Thyroid gland (tissue), 4 donors: ENCODE measurements around the gene PRELID1.

Source experiments
- POLR2A ChIP-seq, 2 donors: fragments of 450-650 bp; IDR thresholded peaks; one replicate each; pipeline ENCODE4 v1.6.1; 2017; ENCODE audit warnings: antibody characterized with exemption in 2 of 2, mild to moderate bottlenecking in 2 of 2, moderate library complexity in 1 of 2
- TF ChIP-seq, protein P1 (sequence below), 6 experiments: fragments of 200-600 bp in 3 of 6; fragments of 450-650 bp in 3 of 6; sonication (generic) in 3 of 6; IDR thresholded peaks; one replicate each; pipeline ENCODE4 v1.5.1; 2016 to 2019; ENCODE audit warnings: antibody characterized with exemption in 6 of 6, mild to moderate bottlenecking in 2 of 6, inconsistent platforms in 1 of 6, moderate library complexity in 1 of 6

DNA sequence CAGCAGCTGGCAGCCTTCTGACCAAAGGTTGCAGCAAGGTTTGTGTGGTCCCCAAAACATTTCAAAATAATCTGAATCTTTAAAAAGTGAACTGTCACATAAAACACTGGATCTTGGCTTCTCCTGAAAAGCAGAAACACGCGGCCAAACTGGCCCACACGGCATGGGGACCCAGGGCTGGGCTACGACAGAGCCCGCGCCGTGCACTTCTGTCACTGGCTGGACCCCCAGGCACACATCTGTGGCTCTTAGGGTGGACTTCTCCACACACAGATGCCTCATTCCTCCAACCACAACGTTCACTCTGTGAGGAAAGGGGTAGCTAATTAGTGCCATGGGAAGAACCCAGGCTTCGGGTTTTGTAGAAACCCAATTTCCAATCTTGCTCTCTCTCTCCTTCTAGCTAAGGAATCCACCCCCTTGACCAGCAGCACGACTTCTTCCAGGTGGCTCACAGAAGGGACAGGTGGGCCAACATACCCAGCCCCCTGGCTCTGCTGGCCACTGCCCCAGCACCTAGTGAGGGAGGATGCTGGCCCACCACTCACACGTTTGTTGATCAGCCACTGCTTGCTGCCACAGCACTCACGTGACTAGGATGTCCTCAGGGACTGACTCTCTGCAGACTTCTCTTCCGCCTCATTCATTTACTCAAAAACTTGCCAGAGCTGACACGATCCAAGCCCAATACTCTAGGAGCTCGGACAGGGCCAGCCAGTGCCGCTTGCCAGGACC, 30.0 kb downstream of the PRELID1 start:
- TF ChIP-seq, protein P1, sequence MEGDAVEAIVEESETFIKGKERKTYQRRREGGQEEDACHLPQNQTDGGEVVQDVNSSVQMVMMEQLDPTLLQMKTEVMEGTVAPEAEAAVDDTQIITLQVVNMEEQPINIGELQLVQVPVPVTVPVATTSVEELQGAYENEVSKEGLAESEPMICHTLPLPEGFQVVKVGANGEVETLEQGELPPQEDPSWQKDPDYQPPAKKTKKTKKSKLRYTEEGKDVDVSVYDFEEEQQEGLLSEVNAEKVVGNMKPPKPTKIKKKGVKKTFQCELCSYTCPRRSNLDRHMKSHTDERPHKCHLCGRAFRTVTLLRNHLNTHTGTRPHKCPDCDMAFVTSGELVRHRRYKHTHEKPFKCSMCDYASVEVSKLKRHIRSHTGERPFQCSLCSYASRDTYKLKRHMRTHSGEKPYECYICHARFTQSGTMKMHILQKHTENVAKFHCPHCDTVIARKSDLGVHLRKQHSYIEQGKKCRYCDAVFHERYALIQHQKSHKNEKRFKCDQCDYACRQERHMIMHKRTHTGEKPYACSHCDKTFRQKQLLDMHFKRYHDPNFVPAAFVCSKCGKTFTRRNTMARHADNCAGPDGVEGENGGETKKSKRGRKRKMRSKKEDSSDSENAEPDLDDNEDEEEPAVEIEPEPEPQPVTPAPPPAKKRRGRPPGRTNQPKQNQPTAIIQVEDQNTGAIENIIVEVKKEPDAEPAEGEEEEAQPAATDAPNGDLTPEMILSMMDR (IDR thresholded peaks at IDR 0.05), result no peak
- TF ChIP-seq POLR2A (IDR thresholded peaks at IDR 0.05), result no peak
